ENCODE results near the gene GPR12. TPM values are rescaled to one million over a fixed set of nuclear protein-coding genes. Genes with fewer than 3 reads are reported as not detected.

GPR12 gene
- total RNA-seq, 1 donor, result not detected

DNA sequence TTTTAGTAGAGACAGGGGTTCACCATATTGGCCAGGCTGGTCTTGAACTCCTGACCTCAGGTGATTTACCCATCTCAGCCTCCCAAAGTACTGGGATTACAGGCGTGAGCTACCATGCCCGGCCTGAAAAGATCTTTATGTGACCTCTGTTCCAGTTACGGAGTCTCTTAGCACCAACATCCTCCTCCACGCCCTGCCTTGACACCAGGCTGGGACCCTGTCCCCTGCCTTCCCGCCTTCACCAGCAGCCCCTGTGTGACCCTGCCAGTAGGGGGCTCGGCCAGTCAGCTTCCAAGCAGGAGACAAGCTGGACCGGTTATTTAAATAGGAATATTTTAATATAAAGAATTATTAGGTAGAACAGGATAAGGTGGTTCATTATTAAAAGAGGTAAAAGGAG is 54.2 kb downstream of the GPR12 start:
- TF ChIP-seq, protein P1, sequence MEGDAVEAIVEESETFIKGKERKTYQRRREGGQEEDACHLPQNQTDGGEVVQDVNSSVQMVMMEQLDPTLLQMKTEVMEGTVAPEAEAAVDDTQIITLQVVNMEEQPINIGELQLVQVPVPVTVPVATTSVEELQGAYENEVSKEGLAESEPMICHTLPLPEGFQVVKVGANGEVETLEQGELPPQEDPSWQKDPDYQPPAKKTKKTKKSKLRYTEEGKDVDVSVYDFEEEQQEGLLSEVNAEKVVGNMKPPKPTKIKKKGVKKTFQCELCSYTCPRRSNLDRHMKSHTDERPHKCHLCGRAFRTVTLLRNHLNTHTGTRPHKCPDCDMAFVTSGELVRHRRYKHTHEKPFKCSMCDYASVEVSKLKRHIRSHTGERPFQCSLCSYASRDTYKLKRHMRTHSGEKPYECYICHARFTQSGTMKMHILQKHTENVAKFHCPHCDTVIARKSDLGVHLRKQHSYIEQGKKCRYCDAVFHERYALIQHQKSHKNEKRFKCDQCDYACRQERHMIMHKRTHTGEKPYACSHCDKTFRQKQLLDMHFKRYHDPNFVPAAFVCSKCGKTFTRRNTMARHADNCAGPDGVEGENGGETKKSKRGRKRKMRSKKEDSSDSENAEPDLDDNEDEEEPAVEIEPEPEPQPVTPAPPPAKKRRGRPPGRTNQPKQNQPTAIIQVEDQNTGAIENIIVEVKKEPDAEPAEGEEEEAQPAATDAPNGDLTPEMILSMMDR (IDR thresholded peaks at IDR 0.05; ENCODE audit: extremely low read depth, low read depth, low read length), result no peak
- Histone ChIP-seq H3K4me3 (ENCODE audit: insufficient read depth, low read length) (no peak overlapping the region), H2AFZ (ENCODE audit: low read length) (no peak overlapping the region), H3K9me3 (ENCODE audit: low read depth, low read length) (no peaks in the 10 kb centered on the region), H3K27ac (ENCODE audit: low read depth, low read length) (no peak overlapping the region), H3K4me1 (ENCODE audit: insufficient read depth, low read length) (no peaks in the 10 kb centered on the region), H3K27me3 (ENCODE audit: insufficient read depth, low read length) (peaks cover 23% of the 10 kb centered on the region), H4K20me1 (ENCODE audit: insufficient read depth, low read length) (no peaks in the 10 kb centered on the region), H3K4me2 (ENCODE audit: insufficient read depth, low read length) (no peak overlapping the region), H3K79me2 (ENCODE audit: insufficient read depth, low read length) (no peaks in the 10 kb centered on the region), H3K36me3 (ENCODE audit: insufficient read depth, low read length) (no peaks in the 10 kb centered on the region)
- no peak for DNase-seq (ENCODE audit: insufficient read length, low spot score, missing footprints)

- no peaks in the 10 kb centered on the region for H3K4me1 ChIP-seq (ENCODE audit: insufficient read depth, low read length)
- TF ChIP-seq, protein P1 (IDR thresholded peaks at IDR 0.05; ENCODE audit: extremely low read depth, low read depth, low read length), result no peak
- no peak for DNase-seq (ENCODE audit: insufficient read length, low spot score, missing footprints)
- no peaks in the 10 kb centered on the region for H4K20me1 ChIP-seq (ENCODE audit: insufficient read depth, low read length)
- H3K4me3 ChIP-seq (ENCODE audit: insufficient read depth, low read length), result no peak overlapping the region
- H3K4me2 ChIP-seq (ENCODE audit: insufficient read depth, low read length), result no peak overlapping the region
- H3K27me3 ChIP-seq (ENCODE audit: insufficient read depth, low read length), result peaks cover 15% of the 10 kb centered on the region
- no peak overlapping the region for H3K27ac ChIP-seq (ENCODE audit: low read depth, low read length)
- H3K36me3 ChIP-seq (ENCODE audit: insufficient read depth, low read length), result no peaks in the 10 kb centered on the region
- H3K9me3 ChIP-seq (ENCODE audit: low read depth, low read length), result no peaks in the 10 kb centered on the region
- no peaks in the 10 kb centered on the region for H3K79me2 ChIP-seq (ENCODE audit: insufficient read depth, low read length)
- H2AFZ ChIP-seq (ENCODE audit: low read length), result no peak overlapping the region
Measured at GRCh38 chr13:26705536-26705935, 55.0 kb downstream of the GPR12 start.

Other genes with a start within 250 kb of the GPR12 start
- 23.5 and 34.2 TPM in 2 replicates for gene WASF3, start 203.1 kb downstream of the GPR12 start, total RNA-seq

Measured in osteoblast (primary cell).